OCI-LY1 (cell line): ENCODE data around the gene RANBP1.

ENCODE experiments used
- EZH2 ChIP-seq: fragments of 200-600 bp; sonication (generic), shearing (Covaris generic); IDR thresholded peaks from 2 replicates; pipeline ENCODE4 v1.8.0; 2017; ENCODE audit warnings: borderline replicate concordance, mixed run types, mild to moderate bottlenecking, antibody characterized with exemption, low read length, moderate library complexity, mixed read lengths
- TF ChIP-seq, protein P1 (sequence below): fragments of 200-600 bp; sonication (generic), shearing (Covaris generic); IDR thresholded peaks from 2 replicates; pipeline ENCODE4 v1.5.1; 2017; ENCODE audit warnings: mild to moderate bottlenecking, antibody characterized with exemption, low read length, moderate library complexity, mixed read lengths

DNA sequence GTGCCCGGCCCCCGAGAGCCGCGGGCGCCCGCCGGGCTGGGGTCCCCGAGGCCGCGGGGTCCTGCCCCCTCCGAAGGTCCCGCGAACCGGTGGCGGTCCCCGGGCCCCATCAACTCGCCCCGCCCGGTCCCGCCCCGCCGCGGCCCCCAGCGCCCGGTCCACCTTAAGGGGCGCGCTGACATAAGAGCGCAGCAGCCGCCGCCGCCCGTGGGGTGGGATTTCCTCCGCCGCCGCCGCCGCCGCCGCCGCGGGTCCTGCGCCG, 15.6 kb downstream of the RANBP1 start, which contains the start of gene ZDHHC8:
- TF ChIP-seq, protein P1, sequence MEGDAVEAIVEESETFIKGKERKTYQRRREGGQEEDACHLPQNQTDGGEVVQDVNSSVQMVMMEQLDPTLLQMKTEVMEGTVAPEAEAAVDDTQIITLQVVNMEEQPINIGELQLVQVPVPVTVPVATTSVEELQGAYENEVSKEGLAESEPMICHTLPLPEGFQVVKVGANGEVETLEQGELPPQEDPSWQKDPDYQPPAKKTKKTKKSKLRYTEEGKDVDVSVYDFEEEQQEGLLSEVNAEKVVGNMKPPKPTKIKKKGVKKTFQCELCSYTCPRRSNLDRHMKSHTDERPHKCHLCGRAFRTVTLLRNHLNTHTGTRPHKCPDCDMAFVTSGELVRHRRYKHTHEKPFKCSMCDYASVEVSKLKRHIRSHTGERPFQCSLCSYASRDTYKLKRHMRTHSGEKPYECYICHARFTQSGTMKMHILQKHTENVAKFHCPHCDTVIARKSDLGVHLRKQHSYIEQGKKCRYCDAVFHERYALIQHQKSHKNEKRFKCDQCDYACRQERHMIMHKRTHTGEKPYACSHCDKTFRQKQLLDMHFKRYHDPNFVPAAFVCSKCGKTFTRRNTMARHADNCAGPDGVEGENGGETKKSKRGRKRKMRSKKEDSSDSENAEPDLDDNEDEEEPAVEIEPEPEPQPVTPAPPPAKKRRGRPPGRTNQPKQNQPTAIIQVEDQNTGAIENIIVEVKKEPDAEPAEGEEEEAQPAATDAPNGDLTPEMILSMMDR: no peak
- no peak for TF ChIP-seq EZH2
